ENCODE measurements around the gene NEK8.
A peak's percentile ranks its signal among the peaks of the same experiment; 100 is the strongest.
"Not testable (repeated sequence)": the region's sequence is repeated elsewhere in the genome, so short reads cannot be mapped to it uniquely, and the experiment has no call there.

Gene NEK8

DNA sequence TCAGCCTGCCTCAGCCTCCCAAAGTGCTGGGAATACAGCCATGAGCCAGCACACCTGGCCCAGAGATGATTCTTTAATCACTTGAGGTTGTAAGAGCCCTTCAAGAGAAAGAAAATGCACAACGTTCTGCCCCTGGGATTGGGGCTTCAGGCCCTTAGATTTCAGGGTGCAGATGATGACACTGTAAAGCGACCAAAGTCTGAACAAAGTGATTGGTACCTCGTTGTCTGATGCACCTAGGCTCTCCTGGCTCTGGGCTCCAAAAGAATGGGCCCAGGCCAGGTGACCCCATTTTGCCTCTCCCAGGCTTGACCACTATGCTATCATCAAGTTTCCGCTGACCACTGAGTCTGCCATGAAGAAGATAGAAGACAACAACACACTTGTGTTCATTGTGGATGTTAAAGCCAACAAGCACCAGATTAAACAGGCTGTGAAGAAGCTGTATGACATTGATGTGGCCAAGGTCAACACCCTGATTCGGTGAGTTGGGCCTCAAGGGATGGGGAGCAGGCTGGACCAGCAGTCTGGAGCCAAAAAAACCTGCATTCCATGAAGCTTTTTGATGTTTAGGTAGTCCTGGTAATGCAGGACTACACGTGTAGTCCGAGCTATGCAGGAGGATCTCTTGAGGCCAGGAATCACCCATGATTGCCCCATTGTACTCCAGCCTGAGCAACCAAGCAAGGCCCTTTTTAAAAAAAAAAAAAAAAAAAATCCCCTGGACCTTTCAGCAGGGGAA is 6.0 kb upstream of the NEK8 start:
- no peaks in the 10 kb centered on the region for H3K27me3 ChIP-seq (ENCODE audit: insufficient read depth, low read length)
- no peaks in the 10 kb centered on the region for H3K9me3 ChIP-seq (ENCODE audit: insufficient read depth, low read depth, low read length)
- H3K9ac ChIP-seq (ENCODE audit: low read depth, low read length) = peak overlapping the region; percentile 44; the same call in 1 of the 2 replicates
- peaks cover 10% of the 10 kb centered on the region; the same call in 1 of the 2 replicates for H3K4me1 ChIP-seq (ENCODE audit: insufficient read depth, low read length)
- H3K27ac ChIP-seq (ENCODE audit: low read length) = no peak overlapping the region
- peaks cover 49% of the 10 kb centered on the region for H3K36me3 ChIP-seq (ENCODE audit: insufficient read depth, low read depth, low read length)
- peak overlapping the region; percentile 49 for H3K4me3 ChIP-seq (ENCODE audit: low read length)

DNA sequence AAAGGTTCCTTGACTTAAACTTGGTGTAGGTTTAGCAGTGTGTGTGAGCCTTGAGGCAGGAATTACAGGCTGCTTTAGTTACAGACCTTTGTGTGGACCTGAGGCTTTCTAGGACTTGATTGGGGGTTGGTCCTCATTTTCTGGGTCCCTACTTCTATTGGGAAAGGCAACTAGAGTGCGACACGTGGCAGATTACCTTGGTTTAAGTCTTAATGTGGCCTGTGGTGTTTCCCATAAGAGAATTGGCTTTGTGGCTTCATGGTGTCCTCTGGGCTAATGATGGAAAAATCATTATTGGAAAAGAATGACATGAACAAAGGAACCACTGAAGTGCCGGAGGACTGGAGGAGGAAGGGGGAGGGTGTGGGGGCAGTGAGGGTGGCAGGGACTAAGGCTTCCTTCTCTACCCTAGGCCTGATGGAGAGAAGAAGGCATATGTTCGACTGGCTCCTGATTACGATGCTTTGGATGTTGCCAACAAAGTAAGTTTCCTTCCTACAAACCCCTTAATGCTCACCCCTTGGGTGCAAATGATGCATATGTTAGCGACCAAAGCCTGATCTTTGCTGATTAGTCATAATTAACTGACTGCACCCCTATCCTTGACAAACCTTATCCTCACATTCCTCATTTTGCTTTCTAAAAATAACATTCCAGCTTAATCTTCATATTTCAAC is 5.3 kb upstream of the NEK8 start:
- H3K4me3 ChIP-seq (ENCODE audit: low read length) = peak overlapping the region; percentile 40; the same call in 1 of the 2 replicates
- H3K9ac ChIP-seq (ENCODE audit: low read depth, low read length) = no peak overlapping the region; the same call in 1 of the 2 replicates
- H3K36me3 ChIP-seq (ENCODE audit: insufficient read depth, low read depth, low read length) = peaks cover 49% of the 10 kb centered on the region
- no peaks in the 10 kb centered on the region for H3K9me3 ChIP-seq (ENCODE audit: insufficient read depth, low read depth, low read length)
- no peaks in the 10 kb centered on the region for H3K27me3 ChIP-seq (ENCODE audit: insufficient read depth, low read length)
- H3K27ac ChIP-seq (ENCODE audit: low read length) = no peak overlapping the region
- peaks cover 10% of the 10 kb centered on the region; the same call in 1 of the 2 replicates for H3K4me1 ChIP-seq (ENCODE audit: insufficient read depth, low read length)

DNA sequence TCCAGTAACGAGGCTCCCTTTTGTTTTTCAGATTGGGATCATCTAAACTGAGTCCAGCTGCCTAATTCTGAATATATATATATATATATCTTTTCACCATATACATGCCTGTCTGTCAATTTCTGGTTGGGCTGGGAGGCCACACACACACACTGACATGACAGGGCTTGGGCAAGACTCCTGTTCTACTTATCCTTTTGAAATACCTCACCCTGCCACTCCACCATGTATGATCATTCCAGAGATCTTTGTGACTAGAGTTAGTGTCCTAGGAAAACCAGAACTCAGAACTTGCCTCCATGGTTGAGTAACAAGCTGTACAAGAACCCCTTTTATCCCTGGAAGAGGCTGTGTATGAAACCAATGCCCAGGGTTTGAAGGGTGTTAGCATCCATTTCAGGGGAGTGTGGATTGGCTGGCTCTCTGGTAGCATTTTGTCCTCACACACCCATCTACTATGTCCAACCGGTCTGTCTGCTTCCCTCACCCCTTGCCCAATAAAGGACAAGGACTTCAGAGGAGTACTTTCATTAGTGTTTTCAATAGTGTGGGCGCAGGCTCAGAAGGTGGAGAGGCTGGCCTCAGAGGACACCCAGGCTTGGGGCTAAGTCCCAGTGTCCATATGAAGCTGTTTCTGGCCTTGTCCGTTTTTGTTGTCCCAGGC is 4.6 kb upstream of the NEK8 start:
- H3K4me3 ChIP-seq (ENCODE audit: low read length) = peak overlapping the region; percentile 73; the same call in 1 of the 2 replicates
- H3K27me3 ChIP-seq (ENCODE audit: insufficient read depth, low read length); H3K4me1 ChIP-seq (ENCODE audit: insufficient read depth, low read length); H3K9me3 ChIP-seq (ENCODE audit: insufficient read depth, low read depth, low read length); H3K27ac ChIP-seq (ENCODE audit: low read length): not testable (repeated sequence)
- H3K36me3 ChIP-seq (ENCODE audit: insufficient read depth, low read depth, low read length) = peaks cover 49% of the 10 kb centered on the region
- H3K9ac ChIP-seq (ENCODE audit: low read depth, low read length) = peak overlapping the region; percentile 85; the same call in 1 of the 2 replicates

DNA sequence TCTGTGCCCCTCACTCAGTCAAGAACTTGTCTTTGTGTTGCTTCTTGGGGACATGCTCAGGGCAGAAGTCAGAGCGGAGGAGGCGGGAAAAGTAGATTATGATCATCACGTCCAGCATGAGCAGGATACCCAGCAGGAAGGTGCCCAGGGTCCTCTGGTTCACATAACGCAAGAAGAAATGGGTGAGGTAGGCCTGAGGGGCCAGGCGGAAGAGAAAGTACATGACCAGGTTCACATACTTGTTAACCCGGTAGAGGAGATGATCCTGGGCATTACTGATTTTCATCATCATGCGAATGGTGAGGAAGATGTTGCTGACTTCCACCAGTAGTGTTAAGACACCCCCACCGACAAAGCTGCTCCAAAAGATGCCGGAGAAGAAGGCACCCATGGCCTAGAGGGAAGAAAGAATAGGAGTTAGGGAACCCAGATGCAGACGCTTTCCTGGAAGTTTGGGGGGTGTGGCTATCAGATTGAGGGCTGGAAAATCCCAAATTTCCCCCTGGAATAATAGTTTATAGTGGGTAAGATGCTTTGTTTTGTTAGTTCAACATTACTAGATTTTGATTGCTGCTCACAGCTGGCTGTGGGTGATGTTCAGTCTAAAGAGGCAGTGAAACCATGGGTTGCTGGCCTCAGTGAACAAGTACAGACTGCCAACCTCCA is 4.0 kb upstream of the NEK8 start:
- no peaks in the 10 kb centered on the region for H3K9me3 ChIP-seq (ENCODE audit: insufficient read depth, low read depth, low read length)
- peaks cover 49% of the 10 kb centered on the region for H3K36me3 ChIP-seq (ENCODE audit: insufficient read depth, low read depth, low read length)
- H3K27me3 ChIP-seq (ENCODE audit: insufficient read depth, low read length) = no peaks in the 10 kb centered on the region
- peak overlapping the region; percentile 73 for H3K4me3 ChIP-seq (ENCODE audit: low read length)
- H3K4me1 ChIP-seq (ENCODE audit: insufficient read depth, low read length) = peaks cover 10% of the 10 kb centered on the region; the same call in 1 of the 2 replicates
- peak overlapping the region; percentile 85 for H3K9ac ChIP-seq (ENCODE audit: low read depth, low read length)
- H3K27ac ChIP-seq (ENCODE audit: low read length) = peak overlapping the region; percentile 39

DNA sequence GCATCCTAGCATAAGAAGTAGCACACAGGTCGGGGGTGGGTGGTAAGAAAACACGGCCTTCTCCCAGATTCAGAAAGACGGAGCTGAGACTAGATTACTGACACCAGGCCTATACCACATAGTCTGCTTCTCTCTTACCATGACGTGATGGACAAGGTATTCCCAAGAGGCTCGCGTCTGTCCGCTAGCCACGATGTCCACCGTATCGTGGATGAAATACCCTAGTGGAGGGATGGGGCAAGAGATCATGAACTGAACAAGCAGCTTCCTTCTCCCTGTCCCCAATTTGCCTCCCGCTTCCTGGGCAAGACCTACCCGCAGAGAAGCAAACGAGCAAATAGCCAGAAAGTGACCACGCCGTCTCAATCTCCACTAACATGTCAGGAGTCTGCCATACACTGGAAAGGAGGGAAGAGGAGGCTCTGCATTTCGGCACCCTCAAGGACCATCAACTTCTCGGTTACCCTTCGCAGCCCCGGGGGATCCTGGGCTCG is 3.4 kb upstream of the NEK8 start:
- Histone ChIP-seq H3K4me1 (ENCODE audit: insufficient read depth, low read length) (peaks cover 10% of the 10 kb centered on the region; the same call in 1 of the 2 replicates), H3K27me3 (ENCODE audit: insufficient read depth, low read length) (no peaks in the 10 kb centered on the region), H3K27ac (ENCODE audit: low read length) (peak overlapping the region; percentile 39), H3K4me3 (ENCODE audit: low read length) (peak overlapping the region; percentile 73), H3K9me3 (ENCODE audit: insufficient read depth, low read depth, low read length) (no peaks in the 10 kb centered on the region), H3K36me3 (ENCODE audit: insufficient read depth, low read depth, low read length) (peaks cover 47% of the 10 kb centered on the region), H3K9ac (ENCODE audit: low read depth, low read length) (peak overlapping the region; percentile 85)

DNA sequence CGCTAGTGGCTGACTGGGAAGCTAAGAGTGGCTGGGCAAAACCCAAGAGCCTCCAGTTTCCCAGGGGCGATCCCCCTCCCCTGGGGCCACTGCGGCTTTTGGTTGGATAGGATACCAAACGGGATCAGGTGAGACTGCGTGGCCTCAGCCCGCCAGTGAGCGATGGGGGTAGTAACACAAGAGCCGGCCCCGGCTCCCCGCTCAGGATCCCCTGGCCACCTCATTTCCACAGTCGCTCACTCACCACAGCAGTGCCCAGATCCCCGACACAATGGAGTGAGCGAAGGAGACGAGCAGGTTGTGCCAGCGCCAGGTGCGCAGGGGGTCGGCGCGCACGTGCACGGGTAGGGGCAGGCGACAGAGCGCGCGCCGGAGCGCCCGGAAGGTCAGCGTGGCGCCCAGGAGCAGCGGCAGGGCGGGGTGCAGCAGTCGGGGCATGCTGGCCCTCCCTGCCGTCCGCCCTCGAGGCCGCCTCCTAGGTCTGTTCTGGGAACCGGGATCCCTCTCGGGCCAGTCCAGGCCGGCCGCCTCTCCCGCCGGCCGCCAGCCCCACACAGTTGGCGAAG is 2.8 kb upstream of the NEK8 start:
- H3K4me1 ChIP-seq (ENCODE audit: insufficient read depth, low read length) = peaks cover 10% of the 10 kb centered on the region; the same call in 1 of the 2 replicates
- peak overlapping the region; percentile 85 for H3K9ac ChIP-seq (ENCODE audit: low read depth, low read length)
- peak overlapping the region; percentile 73 for H3K4me3 ChIP-seq (ENCODE audit: low read length)
- H3K27me3 ChIP-seq (ENCODE audit: insufficient read depth, low read length) = no peaks in the 10 kb centered on the region
- peak overlapping the region; percentile 39 for H3K27ac ChIP-seq (ENCODE audit: low read length)
- peaks cover 41% of the 10 kb centered on the region for H3K36me3 ChIP-seq (ENCODE audit: insufficient read depth, low read depth, low read length)
- no peaks in the 10 kb centered on the region for H3K9me3 ChIP-seq (ENCODE audit: insufficient read depth, low read depth, low read length)

DNA sequence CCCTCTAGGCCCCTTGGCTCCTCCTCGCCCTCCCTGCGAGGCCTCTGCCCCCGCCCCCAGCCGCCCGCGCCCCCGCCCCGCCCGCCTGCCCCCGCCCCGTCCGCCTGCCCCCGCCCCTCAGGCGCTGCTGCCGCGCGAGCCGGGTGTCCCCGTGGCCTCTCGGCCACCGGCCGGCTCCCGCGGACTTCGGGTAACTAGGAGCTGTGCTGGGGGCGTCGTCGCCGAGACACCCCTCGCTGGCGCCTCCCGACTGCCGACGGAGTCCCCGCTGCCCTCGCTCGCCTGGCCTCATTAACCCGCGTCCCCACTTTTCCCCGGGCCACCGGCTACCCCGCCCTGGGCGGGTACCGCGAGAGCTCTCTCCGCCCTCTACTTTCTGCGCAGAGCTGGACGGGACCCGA is 2.4 kb upstream of the NEK8 start, which contains the start of gene TLCD1:
Gene TLCD1, minus strand, starts transcription at position 8 of the 401 bp plus-strand sequence. CDS start 136 bp downstream, outside the sequence.
- Histone ChIP-seq H3K4me1 (ENCODE audit: insufficient read depth, low read length) (peaks cover 10% of the 10 kb centered on the region; the same call in 1 of the 2 replicates), H3K27ac (ENCODE audit: low read length) (peak within 1 kb of the TSS; percentile 84), H3K27me3 (ENCODE audit: insufficient read depth, low read length) (no peaks in the 10 kb centered on the region), H3K4me3 (ENCODE audit: low read length) (peak within 1 kb of the TSS; percentile 99), H3K9me3 (ENCODE audit: insufficient read depth, low read depth, low read length) (no peaks in the 10 kb centered on the region), H3K36me3 (ENCODE audit: insufficient read depth, low read depth, low read length) (peaks cover 37% of the 10 kb centered on the region), H3K9ac (ENCODE audit: low read depth, low read length) (peak within 1 kb of the TSS; percentile 90)

DNA sequence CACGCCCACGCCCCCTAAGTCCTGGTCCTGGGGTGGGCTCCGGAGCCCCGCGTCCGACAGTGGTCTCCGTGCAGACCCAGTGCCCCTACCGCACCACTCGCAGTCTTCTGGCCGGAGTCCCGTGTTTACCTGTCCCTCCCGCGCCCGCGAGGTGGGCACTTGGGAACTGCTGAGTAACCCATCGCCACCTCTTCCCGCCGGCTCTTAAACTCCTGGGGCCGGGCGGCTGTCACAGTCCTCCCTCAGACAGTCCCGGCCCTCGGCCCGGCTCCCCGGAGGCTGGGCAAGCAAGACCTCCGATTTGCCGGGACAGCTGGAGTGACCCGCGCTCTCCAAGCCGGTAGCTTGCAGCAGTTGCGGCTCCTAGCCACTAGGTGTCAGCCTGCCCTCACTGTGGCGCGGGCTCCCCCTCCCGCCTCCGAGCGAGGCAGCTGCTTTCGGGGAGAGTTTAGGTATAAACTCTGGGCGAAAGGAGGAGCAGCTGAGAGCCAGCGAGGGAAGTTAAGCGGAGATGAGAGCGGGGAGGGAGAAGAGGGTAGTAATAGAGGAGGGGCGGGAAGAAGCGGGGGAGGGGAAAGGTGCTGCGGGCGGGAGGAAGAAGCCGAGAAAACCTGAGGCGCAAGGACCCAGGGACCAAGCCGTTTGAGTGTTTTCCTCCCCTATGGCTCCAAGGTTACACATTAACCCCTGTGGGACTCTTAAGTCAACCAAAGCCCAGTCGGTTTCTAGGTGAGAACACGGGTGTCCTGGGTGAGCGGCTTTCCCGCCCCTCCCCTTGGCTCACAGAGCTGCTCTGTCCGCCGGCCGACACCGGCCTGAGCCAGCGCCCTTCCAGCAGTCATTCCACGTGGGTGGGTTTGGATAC is 1.7 kb upstream of the NEK8 start:
- no peaks in the 10 kb centered on the region for H3K9me3 ChIP-seq (ENCODE audit: insufficient read depth, low read depth, low read length)
- no peaks in the 10 kb centered on the region for H3K27me3 ChIP-seq (ENCODE audit: insufficient read depth, low read length)
- H3K36me3 ChIP-seq (ENCODE audit: insufficient read depth, low read depth, low read length) = peaks cover 31% of the 10 kb centered on the region
- H3K4me1 ChIP-seq (ENCODE audit: insufficient read depth, low read length) = peaks cover 7% of the 10 kb centered on the region; the same call in 1 of the 2 replicates
- peak overlapping the region; percentile 84 for H3K27ac ChIP-seq (ENCODE audit: low read length)
- H3K9ac ChIP-seq (ENCODE audit: low read depth, low read length) = peak overlapping the region; percentile 90
- peak overlapping the region; percentile 99 for H3K4me3 ChIP-seq (ENCODE audit: low read length)

DNA sequence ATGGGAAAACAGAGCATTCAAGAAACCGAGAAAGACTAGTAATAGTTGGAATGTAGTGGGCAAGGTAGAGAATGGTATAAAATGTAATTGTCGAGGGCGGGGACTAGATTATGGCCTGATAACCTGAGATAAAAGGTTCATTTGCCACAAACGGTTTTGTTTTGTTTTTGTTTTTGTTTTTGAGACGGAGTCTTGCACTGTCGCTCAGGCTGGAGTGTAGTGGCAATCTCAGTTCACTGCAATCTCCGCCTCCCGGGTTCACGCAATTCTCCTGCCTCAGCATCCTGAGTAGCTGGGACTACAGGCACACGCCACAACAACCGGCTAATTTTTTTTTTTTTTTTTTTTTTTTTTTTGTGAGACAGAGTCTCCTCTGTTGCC is 1.4 kb downstream of the NEK8 start:
- no peak overlapping the region for H3K4me3 ChIP-seq (ENCODE audit: low read length)
- H3K9me3 ChIP-seq (ENCODE audit: insufficient read depth, low read depth, low read length) = no peaks in the 10 kb centered on the region
- no peak overlapping the region for H3K9ac ChIP-seq (ENCODE audit: low read depth, low read length)
- no peak overlapping the region for H3K27ac ChIP-seq (ENCODE audit: low read length)
- peaks cover 9% of the 10 kb centered on the region; the same call in 1 of the 2 replicates for H3K36me3 ChIP-seq (ENCODE audit: insufficient read depth, low read depth, low read length)
- H3K27me3 ChIP-seq (ENCODE audit: insufficient read depth, low read length) = no peaks in the 10 kb centered on the region
- H3K4me1 ChIP-seq (ENCODE audit: insufficient read depth, low read length) = no peaks in the 10 kb centered on the region

DNA sequence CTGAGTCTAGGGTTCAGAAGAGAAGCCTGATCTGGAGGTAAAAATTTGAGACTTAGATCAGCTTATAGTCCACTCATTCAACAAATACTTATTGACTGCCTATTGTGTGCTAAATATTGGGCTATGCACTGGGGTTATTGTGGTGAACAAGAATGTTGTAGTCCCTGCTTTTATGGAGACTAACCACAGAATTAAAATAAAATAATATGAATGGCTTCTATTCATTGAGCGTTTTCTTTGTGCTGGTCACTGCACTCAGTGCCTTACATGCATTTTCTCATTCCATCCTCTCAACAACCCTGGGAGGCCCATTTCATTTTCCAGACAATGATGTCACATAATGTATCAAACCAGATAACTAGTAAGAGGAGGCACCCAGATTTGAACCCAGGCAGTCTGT is 4.8 kb downstream of the NEK8 start:
- peaks cover 23% of the 10 kb centered on the region for H3K36me3 ChIP-seq (ENCODE audit: insufficient read depth, low read depth, low read length)
- no peaks in the 10 kb centered on the region for H3K4me1 ChIP-seq (ENCODE audit: insufficient read depth, low read length)
- no peak overlapping the region for H3K27ac ChIP-seq (ENCODE audit: low read length)
- H3K9me3 ChIP-seq (ENCODE audit: insufficient read depth, low read depth, low read length) = no peaks in the 10 kb centered on the region
- H3K27me3 ChIP-seq (ENCODE audit: insufficient read depth, low read length) = no peaks in the 10 kb centered on the region
- H3K4me3 ChIP-seq (ENCODE audit: low read length) = no peak overlapping the region
- no peak overlapping the region for H3K9ac ChIP-seq (ENCODE audit: low read depth, low read length)
